Measurements from ENCODE around the gene SERPINA3. TPM values are rescaled to one million over a fixed set of nuclear protein-coding genes. Genes with fewer than 3 reads are reported as not detected.

The SERPINA3 gene
- total and polyA plus RNA-seq, 10 of the 15 experiments (the other 5 are each of a cell fraction or from before 2014, with no cell fraction given), result 2.2 TPM; not detected in 9

DNA sequence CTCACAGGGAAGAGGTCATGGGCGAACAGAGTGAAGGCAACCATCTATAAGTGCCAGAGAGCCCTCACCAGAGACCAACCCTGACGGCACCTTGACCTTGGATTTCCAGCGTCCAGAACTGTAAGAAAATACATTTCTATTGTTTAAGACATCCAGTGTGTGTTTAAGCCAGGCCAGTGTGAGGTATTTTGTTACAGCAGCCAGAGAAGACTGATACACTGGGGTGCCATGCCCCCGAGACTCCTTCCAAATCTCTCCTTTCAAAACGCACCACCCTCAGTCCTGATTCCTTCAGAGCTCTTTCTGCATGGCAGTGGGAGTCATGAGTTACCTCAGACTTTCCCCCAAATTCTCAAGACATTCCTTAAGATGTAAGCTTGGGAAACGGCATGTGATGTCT is 33.5 kb upstream of the SERPINA3 start:
- RAD21 ChIA-PET (ENCODE audit: unreplicated experiment), result no interaction called here

DNA sequence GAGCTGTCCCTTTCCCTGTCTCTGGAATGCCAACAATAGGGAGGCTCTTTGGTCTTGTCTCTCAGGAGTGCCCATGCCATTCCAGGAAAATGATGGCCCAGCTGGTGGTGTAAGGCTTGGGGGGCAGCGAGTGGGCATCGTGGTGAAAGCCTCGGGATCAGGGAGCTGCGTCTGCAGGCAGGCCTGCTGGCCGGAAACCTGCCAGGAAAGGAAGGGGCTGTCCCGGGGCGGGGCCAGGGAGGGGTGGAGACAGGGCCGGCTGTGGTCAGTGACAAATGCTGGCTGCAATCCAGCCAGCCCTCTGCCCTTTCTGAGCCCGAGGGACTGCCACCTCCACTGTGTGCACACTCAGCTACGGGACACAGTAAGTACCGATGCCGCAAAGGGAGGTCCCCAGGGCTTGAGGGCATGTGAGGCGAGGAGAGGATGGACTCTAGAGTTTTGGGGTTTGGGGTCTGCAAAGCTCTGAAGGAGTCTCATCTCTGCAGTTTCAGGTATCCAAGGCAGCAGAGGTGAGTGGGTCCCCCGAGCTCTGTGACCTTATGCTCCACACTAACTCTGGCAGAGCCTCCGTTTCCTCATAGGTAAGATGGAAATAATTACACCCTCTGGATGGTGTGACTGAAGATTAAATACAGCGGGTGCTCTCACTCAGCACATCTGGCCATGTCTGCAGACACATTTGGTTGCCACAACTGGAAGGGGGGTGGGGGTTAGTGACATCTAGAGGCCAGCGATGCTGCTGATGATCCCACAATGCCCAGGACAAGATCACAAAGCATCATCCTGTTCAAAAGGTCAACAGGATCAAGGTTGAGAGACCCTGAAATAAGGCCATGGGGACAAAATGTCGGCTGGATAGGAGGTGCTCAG is 30.8 kb upstream of the SERPINA3 start, which contains the start of gene SERPINA5:
Gene SERPINA5 (plus strand): TSS at position 300 of the 873 bp plus-strand sequence. CDS start 5,937 bp downstream, outside the sequence.
- Histone ChIP-seq H3K4me2 (ENCODE audit: control insufficient read depth, insufficient read depth) (no peak within 1 kb of the TSS), H4K20me1 (ENCODE audit: control insufficient read depth, insufficient read depth) (no peaks in the 10 kb centered on the region), H3K36me3 (ENCODE audit: control insufficient read depth in 2 of 2, insufficient read depth in 2 of 2, low read length in 1 of 2) (no peaks in the 10 kb centered on the region), H2AFZ (ENCODE audit: control insufficient read depth, low read depth, low read length) (no peak within 1 kb of the TSS), H3K9ac (ENCODE audit: control insufficient read depth, insufficient read depth, low read length) (no peak within 1 kb of the TSS), H3K4me1 (ENCODE audit: control insufficient read depth, insufficient read depth, low read length) (no peaks in the 10 kb centered on the region), H3K79me2 (ENCODE audit: control insufficient read depth, insufficient read depth, low read length) (no peaks in the 10 kb centered on the region), H3K27me3 (replicated peaks in 1 of 2; ENCODE audit: control insufficient read depth in 2 of 2, insufficient read depth in 2 of 2, low read length in 1 of 2) (no peaks in the 10 kb centered on the region; a peak in 1 of 4 replicates), H3K4me3 (no peak within 1 kb of the TSS), H3K9me3 (replicated peaks; ENCODE audit: control insufficient read depth, insufficient read depth, low read length) (no peaks in the 10 kb centered on the region), H3K27ac (ENCODE audit: control insufficient read depth, insufficient read depth) (no peak within 1 kb of the TSS)
- FAIRE-seq, result no peak
- CTCF ChIA-PET, result no interaction called here
- no peak for DNase-seq (ENCODE audit: low read depth, low spot score)
- no peak for ATAC-seq
- intact Hi-C loops (cut with micrococcal nuclease; ENCODE audit: unreplicated experiment), result no loop called here
- in situ Hi-C loops (cut with MboI), result no loop called here
- POLR2A ChIA-PET, result no interaction called here
- SMC1A ChIA-PET (ENCODE audit: uncharacterized antibody, unreplicated experiment), result no interaction called here
- no TSS peak for BruUV-seq (replicated peaks)
- TF ChIP-seq TCF12 (IDR thresholded peaks at IDR 0.05; ENCODE audit: low read depth, low read length), result no peak
- TF ChIP-seq NFIC (IDR thresholded peaks at IDR 0.05; ENCODE audit: low read depth, low read length), result no peak
- TF ChIP-seq DPF2 (IDR thresholded peaks at IDR 0.05), result no peak
- TF ChIP-seq YBX1 (IDR thresholded peaks at IDR 0.05), result no peak
- TF ChIP-seq SP1 (IDR thresholded peaks at IDR 0.05; ENCODE audit: low read depth, low read length), result no peak
- TF ChIP-seq HDGF (IDR thresholded peaks at IDR 0.05), result no peak
- no peak for TF ChIP-seq SUPT20H (IDR thresholded peaks at IDR 0.05; ENCODE audit: borderline replicate concordance, control insufficient read depth, low read depth, low read length)
- 42% methylated on average over 14 of the region's 18 CpGs for WGBS (ENCODE audit: insufficient coverage, insufficient replicate concordance, low lambda C conversion rate, missing lambda C conversion rate)
- RAD21 ChIA-PET (ENCODE audit: unreplicated experiment), result no interaction called here

More for the DNA sequence above, 33.5 kb upstream of the SERPINA3 start:
- CTCF ChIA-PET, result no interaction called here
- Histone ChIP-seq H4K20me1 (ENCODE audit: control insufficient read depth, insufficient read depth) (no peaks in the 10 kb centered on the region), H2AFZ (ENCODE audit: control insufficient read depth, low read depth, low read length) (no peak overlapping the region), H3K27me3 (replicated peaks in 1 of 2; ENCODE audit: control insufficient read depth in 2 of 2, insufficient read depth in 2 of 2, low read length in 1 of 2) (no peaks in the 10 kb centered on the region; a peak in 1 of 4 replicates), H3K9ac (ENCODE audit: control insufficient read depth, insufficient read depth, low read length) (no peak overlapping the region), H3K4me2 (ENCODE audit: control insufficient read depth, insufficient read depth) (no peak overlapping the region), H3K36me3 (ENCODE audit: control insufficient read depth in 2 of 2, insufficient read depth in 2 of 2, low read length in 1 of 2) (no peaks in the 10 kb centered on the region), H3K9me3 (replicated peaks; ENCODE audit: control insufficient read depth, insufficient read depth, low read length) (no peaks in the 10 kb centered on the region), H3K4me3 (no peak overlapping the region), H3K4me1 (ENCODE audit: control insufficient read depth, insufficient read depth, low read length) (no peaks in the 10 kb centered on the region), H3K79me2 (ENCODE audit: control insufficient read depth, insufficient read depth, low read length) (no peaks in the 10 kb centered on the region), H3K27ac (ENCODE audit: control insufficient read depth, insufficient read depth) (no peak overlapping the region)
- DNase-seq (ENCODE audit: low read depth, low spot score) (no peak), ATAC-seq (no peak), FAIRE-seq (no peak)
- in situ Hi-C loops (cut with MboI), result no loop called here
- TF ChIP-seq PAX8 (IDR thresholded peaks at IDR 0.05) (no peak), EED (IDR thresholded peaks at IDR 0.05; ENCODE audit: low read depth) (no peak), ATF7 (IDR thresholded peaks at IDR 0.05; ENCODE audit: low read depth) (no peak), NR2F1 (conservative IDR thresholded peaks at IDR 0.05) (no peak)
- TF ChIP-seq, protein P1, sequence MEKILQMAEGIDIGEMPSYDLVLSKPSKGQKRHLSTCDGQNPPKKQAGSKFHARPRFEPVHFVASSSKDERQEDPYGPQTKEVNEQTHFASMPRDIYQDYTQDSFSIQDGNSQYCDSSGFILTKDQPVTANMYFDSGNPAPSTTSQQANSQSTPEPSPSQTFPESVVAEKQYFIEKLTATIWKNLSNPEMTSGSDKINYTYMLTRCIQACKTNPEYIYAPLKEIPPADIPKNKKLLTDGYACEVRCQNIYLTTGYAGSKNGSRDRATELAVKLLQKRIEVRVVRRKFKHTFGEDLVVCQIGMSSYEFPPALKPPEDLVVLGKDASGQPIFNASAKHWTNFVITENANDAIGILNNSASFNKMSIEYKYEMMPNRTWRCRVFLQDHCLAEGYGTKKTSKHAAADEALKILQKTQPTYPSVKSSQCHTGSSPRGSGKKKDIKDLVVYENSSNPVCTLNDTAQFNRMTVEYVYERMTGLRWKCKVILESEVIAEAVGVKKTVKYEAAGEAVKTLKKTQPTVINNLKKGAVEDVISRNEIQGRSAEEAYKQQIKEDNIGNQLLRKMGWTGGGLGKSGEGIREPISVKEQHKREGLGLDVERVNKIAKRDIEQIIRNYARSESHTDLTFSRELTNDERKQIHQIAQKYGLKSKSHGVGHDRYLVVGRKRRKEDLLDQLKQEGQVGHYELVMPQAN (conservative IDR thresholded peaks at IDR 0.05), result no peak
- BruUV-seq (replicated peaks), result no TSS peak
- intact Hi-C loops (cut with micrococcal nuclease; ENCODE audit: unreplicated experiment), result no loop called here
- SMC1A ChIA-PET (ENCODE audit: uncharacterized antibody, unreplicated experiment), result no interaction called here
- POLR2A ChIA-PET, result no interaction called here
- 0% methylated on average over 6 of the region's 6 CpGs for WGBS (ENCODE audit: insufficient coverage, insufficient replicate concordance, low lambda C conversion rate, missing lambda C conversion rate)

Data from GM12878 (cell line).